ENCODE data around the gene ZNF891. TPM values are rescaled to one million over a fixed set of nuclear protein-coding genes. Genes with fewer than 3 reads are reported as not detected.

The ZNF891 gene
- total RNA-seq, 1 experiment from 2014 or later, result 0.02 TPM

GRCh38 chr12:133073836-133074235 is 56.2 kb downstream of the ZNF891 start:
- POLR2A ChIA-PET, result no interaction called here
- intact Hi-C loops (cut with micrococcal nuclease), result no loop called here
- no peak overlapping the region for H3K4me2 ChIP-seq (ENCODE audit: low read length)
- no TSS peak for BruUV-seq (replicated peaks)
- RAD21 ChIA-PET (ENCODE audit: low non-redundant PET in 1 of 2, low total read pairs in 2 of 2, uncharacterized antibody in 2 of 2, unreplicated experiment in 2 of 2), result no interaction called here
- H3K79me2 ChIP-seq (ENCODE audit: insufficient read depth, low read length), result no peaks in the 10 kb centered on the region
- CTCF ChIA-PET, result no interaction called here
- H3K36me3 ChIP-seq (ENCODE audit: control insufficient read depth in 1 of 2, insufficient read depth in 2 of 2, low read length in 2 of 2), result no peaks in the 10 kb centered on the region
- ATAC-seq (no peak), DNase-seq (ENCODE audit: low read depth, low spot score) (no peak)
- no peak overlapping the region for H3K4me3 ChIP-seq (replicated peaks in 1 of 2; ENCODE audit: low read depth in 1 of 2, low read length in 2 of 2)
- peaks cover 6 to 15% of the 10 kb centered on the region in 2 experiments; a peak in 2 of 4 replicates for H3K9me3 ChIP-seq (ENCODE audit: control insufficient read depth in 1 of 2, insufficient read depth in 1 of 2, low read depth in 1 of 2, low read length in 2 of 2)
- no peaks in the 10 kb centered on the region for H3K4me1 ChIP-seq (ENCODE audit: control insufficient read depth in 1 of 2, insufficient read depth in 2 of 2, low read length in 2 of 2)
- no peaks in the 10 kb centered on the region for H4K20me1 ChIP-seq (ENCODE audit: insufficient read depth)
- H3K27me3 ChIP-seq (ENCODE audit: insufficient read depth, low read length), result no peaks in the 10 kb centered on the region
- H3K9me2 ChIP-seq (ENCODE audit: insufficient read depth), result no peaks in the 10 kb centered on the region
- H2AFZ ChIP-seq (ENCODE audit: low read depth, low read length, poor library complexity, severe bottlenecking), result no peak overlapping the region
- no peak overlapping the region for H3K27ac ChIP-seq (ENCODE audit: low read depth, low read length)
- TF ChIP-seq CBX3 (IDR thresholded peaks at IDR 0.05; ENCODE audit: low read depth), result no peak
- TF ChIP-seq SP1 (IDR thresholded peaks at IDR 0.05; ENCODE audit: low read depth), result no peak
- no peak for TF ChIP-seq POLR2A (IDR thresholded peaks at IDR 0.05; ENCODE audit: borderline replicate concordance, extremely low read depth, insufficient read depth, insufficient read length)
- no peak for TF ChIP-seq ZBTB33 (IDR thresholded peaks at IDR 0.05; ENCODE audit: extremely low read depth, insufficient replicate concordance, low read length)
- H3K9ac ChIP-seq (ENCODE audit: low read length), result no peak overlapping the region

GRCh38 chr12:133063556-133063955 is 66.5 kb downstream of the ZNF891 start:
- no peaks in the 10 kb centered on the region for H3K9me2 ChIP-seq (ENCODE audit: insufficient read depth)
- no peak overlapping the region for H3K4me3 ChIP-seq (replicated peaks in 1 of 2; ENCODE audit: low read depth in 1 of 2, low read length in 2 of 2)
- no peak for ATAC-seq
- no peaks in the 10 kb centered on the region for H3K4me1 ChIP-seq (ENCODE audit: control insufficient read depth in 1 of 2, insufficient read depth in 2 of 2, low read length in 2 of 2)
- no peak overlapping the region for H3K27ac ChIP-seq (ENCODE audit: low read depth, low read length)
- BruUV-seq (replicated peaks), result no TSS peak
- no peak overlapping the region for H3K4me2 ChIP-seq (ENCODE audit: low read length)
- POLR2A ChIA-PET, result no interaction called here
- CTCF ChIA-PET, result no interaction called here
- no peaks in the 10 kb centered on the region for H3K79me2 ChIP-seq (ENCODE audit: insufficient read depth, low read length)
- no peaks in the 10 kb centered on the region for H3K27me3 ChIP-seq (ENCODE audit: insufficient read depth, low read length)
- H3K9me3 ChIP-seq (ENCODE audit: control insufficient read depth in 1 of 2, insufficient read depth in 1 of 2, low read depth in 1 of 2, low read length in 2 of 2), result peaks cover 61 to 66% of the 10 kb centered on the region in 2 experiments; a peak in 3 of 4 replicates
- no peaks in the 10 kb centered on the region for H3K36me3 ChIP-seq (ENCODE audit: control insufficient read depth in 1 of 2, insufficient read depth in 2 of 2, low read length in 2 of 2)
- H2AFZ ChIP-seq (ENCODE audit: low read depth, low read length, poor library complexity, severe bottlenecking), result no peak overlapping the region
- intact Hi-C loops (cut with micrococcal nuclease), result no loop called here
- H4K20me1 ChIP-seq (ENCODE audit: insufficient read depth), result no peaks in the 10 kb centered on the region
- DNase-seq (ENCODE audit: low read depth, low spot score), result no peak
- no peak overlapping the region for H3K9ac ChIP-seq (ENCODE audit: low read length)
- RAD21 ChIA-PET (ENCODE audit: low non-redundant PET in 1 of 2, low total read pairs in 2 of 2, uncharacterized antibody in 2 of 2, unreplicated experiment in 2 of 2), result no interaction called here
- TF ChIP-seq YY1 (IDR thresholded peaks at IDR 0.05; ENCODE audit: extremely low read depth, insufficient replicate concordance, low read depth, low read length) (no peak), RAD21 (IDR thresholded peaks at IDR 0.05; ENCODE audit: low read depth) (no peak), CEBPB (IDR thresholded peaks at IDR 0.05; ENCODE audit: low read depth) (no peak), ELF1 (IDR thresholded peaks at IDR 0.05; ENCODE audit: borderline replicate concordance, low read depth) (no peak), FOSL1 (IDR thresholded peaks at IDR 0.05; ENCODE audit: low read depth) (no peak), EGR1 (IDR thresholded peaks at IDR 0.05; ENCODE audit: low read depth) (no peak), CBX3 (IDR thresholded peaks at IDR 0.05; ENCODE audit: low read depth) (no peak), ZNF274 (IDR thresholded peaks at IDR 0.05; ENCODE audit: low read depth, low read length) (no peak), JUND (IDR thresholded peaks at IDR 0.05) (no peak), ZBTB33 (IDR thresholded peaks at IDR 0.05; ENCODE audit: extremely low read depth, insufficient replicate concordance, low read length) (no peak), SP1 (IDR thresholded peaks at IDR 0.05; ENCODE audit: low read depth) (no peak), EZH2 (IDR thresholded peaks at IDR 0.05) (no peak), EZH2phosphoT487 (IDR thresholded peaks at IDR 0.05; ENCODE audit: borderline replicate concordance) (no peak), ATF3 (IDR thresholded peaks at IDR 0.05) (no peak), MAX (IDR thresholded peaks at IDR 0.05) (no peak), POLR2AphosphoS5 (IDR thresholded peaks at IDR 0.05; ENCODE audit: low read depth, low read length) (no peak), TCF7L2 (IDR thresholded peaks at IDR 0.05; ENCODE audit: borderline replicate concordance, extremely low read depth, insufficient read depth, insufficient read length) (no peak)

All from HCT116 (cell line).